H1 (cell line): ENCODE measurements around the gene RRP12. TPM values are rescaled to one million over a fixed set of nuclear protein-coding genes. Genes with fewer than 3 reads are reported as not detected.

ENCODE experiments used
- HDAC6 ChIP-seq: IDR thresholded peaks from one replicate; pipeline ENCODE4 v1.7.1; 2012; ENCODE audit warnings: low read depth, mild to moderate bottlenecking, inconsistent platforms, low read length, moderate library complexity
- POU5F1 ChIP-seq: IDR thresholded peaks from 2 replicates; pipeline ENCODE4 v1.6.1; 2011; ENCODE audit warnings: low read depth, mild to moderate bottlenecking, low read length, moderate library complexity
- SRF ChIP-seq: IDR thresholded peaks from 2 replicates; pipeline ENCODE4 v1.6.1; 2011; ENCODE audit warnings: mild to moderate bottlenecking, low read depth, low read length, moderate library complexity
- YY1 ChIP-seq: IDR thresholded peaks from 2 replicates; pipeline ENCODE4 v1.6.1; 2011; ENCODE audit warnings: low read depth, mild to moderate bottlenecking, low read length
- polyA plus RNA-seq, 7 experiments: library from polyadenylated mRNA; depleted of rRNA in 3 of 7; stranded (reverse) in 5 of 7; unstranded in 2 of 7; fragments of >200 nt in 5 of 7; fragments of 200-250 nt in 2 of 7; gene quantifications; 1 replicate in 5 of 7; 2 replicates in 1 of 7; 4 replicates in 1 of 7; pipeline versions ENCODE4 v1.2.1 to v1.2.3, GENCODE V29; 2011 to 2013; ENCODE audit warnings: missing spikeins in 2 of 7, mixed read lengths in 2 of 7
- total RNA-seq: library from RNA; stranded (reverse); fragmentation: NEBNext Ultra II Directional; extraction: Animal tissue kit (Norgen Biotek cat#: 25700); gene quantifications from 2 replicates; pipeline ENCODE4 v1.2.1, GENCODE V29; 2021
- TF ChIP-seq, protein P1 (sequence below): fragments of 300-600 bp; sonication (generic); IDR thresholded peaks from 2 replicates; pipeline ENCODE4 v1.7.1; 2012; ENCODE audit warnings: low read length, moderate library complexity, mild to moderate bottlenecking, inconsistent platforms; ENCODE audit not compliant: insufficient replicate concordance

Gene RRP12
- total and polyA plus RNA-seq, 2 of the 8 experiments (the other 6 are each of a cell fraction or from before 2014, with no cell fraction given) = 21.0 to 65.8 TPM

DNA sequence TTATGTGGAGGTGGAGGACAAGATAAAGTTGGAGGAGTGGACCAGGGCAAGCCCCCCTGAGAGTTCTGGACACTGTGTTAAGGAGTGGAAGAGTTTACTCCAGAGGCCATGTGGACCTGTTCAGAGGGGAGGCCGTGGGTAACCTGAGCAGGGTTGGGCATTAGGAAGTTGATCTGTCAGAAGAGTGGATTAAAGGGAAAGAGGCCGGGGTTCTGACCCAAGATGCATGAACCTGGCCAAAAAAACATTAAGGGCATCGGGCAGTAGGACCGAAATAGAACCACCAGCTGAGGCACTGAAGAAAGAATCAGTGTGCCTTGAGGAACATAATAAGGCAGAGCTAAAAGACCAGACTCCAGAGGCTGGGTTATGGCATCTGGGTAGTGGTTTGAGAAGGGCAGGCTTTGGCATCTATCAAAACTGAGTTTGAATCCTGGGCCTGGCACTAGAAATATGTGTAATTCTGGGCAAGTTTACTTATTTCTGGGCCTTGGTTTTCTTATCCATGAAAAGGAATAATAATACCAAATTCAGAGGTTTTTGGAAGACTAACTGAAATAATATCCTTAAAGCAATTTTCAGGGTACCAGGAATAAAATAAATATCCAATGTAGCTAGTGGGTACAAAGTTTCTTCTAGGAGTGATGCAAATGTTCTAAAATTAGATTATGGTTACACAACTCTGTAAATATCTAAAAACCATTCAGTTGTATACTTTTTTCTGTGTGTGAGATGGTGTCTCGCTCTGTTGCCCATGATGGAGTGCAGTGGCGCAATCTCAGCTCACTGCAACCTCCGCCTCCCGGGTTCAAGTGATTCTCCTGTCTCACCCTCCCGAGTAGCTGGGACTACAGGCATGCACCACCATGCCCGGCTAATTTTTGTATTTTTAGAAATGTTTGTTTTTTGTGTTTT lies 93.0 kb downstream of the RRP12 start (continued):
- TF ChIP-seq, protein P1, sequence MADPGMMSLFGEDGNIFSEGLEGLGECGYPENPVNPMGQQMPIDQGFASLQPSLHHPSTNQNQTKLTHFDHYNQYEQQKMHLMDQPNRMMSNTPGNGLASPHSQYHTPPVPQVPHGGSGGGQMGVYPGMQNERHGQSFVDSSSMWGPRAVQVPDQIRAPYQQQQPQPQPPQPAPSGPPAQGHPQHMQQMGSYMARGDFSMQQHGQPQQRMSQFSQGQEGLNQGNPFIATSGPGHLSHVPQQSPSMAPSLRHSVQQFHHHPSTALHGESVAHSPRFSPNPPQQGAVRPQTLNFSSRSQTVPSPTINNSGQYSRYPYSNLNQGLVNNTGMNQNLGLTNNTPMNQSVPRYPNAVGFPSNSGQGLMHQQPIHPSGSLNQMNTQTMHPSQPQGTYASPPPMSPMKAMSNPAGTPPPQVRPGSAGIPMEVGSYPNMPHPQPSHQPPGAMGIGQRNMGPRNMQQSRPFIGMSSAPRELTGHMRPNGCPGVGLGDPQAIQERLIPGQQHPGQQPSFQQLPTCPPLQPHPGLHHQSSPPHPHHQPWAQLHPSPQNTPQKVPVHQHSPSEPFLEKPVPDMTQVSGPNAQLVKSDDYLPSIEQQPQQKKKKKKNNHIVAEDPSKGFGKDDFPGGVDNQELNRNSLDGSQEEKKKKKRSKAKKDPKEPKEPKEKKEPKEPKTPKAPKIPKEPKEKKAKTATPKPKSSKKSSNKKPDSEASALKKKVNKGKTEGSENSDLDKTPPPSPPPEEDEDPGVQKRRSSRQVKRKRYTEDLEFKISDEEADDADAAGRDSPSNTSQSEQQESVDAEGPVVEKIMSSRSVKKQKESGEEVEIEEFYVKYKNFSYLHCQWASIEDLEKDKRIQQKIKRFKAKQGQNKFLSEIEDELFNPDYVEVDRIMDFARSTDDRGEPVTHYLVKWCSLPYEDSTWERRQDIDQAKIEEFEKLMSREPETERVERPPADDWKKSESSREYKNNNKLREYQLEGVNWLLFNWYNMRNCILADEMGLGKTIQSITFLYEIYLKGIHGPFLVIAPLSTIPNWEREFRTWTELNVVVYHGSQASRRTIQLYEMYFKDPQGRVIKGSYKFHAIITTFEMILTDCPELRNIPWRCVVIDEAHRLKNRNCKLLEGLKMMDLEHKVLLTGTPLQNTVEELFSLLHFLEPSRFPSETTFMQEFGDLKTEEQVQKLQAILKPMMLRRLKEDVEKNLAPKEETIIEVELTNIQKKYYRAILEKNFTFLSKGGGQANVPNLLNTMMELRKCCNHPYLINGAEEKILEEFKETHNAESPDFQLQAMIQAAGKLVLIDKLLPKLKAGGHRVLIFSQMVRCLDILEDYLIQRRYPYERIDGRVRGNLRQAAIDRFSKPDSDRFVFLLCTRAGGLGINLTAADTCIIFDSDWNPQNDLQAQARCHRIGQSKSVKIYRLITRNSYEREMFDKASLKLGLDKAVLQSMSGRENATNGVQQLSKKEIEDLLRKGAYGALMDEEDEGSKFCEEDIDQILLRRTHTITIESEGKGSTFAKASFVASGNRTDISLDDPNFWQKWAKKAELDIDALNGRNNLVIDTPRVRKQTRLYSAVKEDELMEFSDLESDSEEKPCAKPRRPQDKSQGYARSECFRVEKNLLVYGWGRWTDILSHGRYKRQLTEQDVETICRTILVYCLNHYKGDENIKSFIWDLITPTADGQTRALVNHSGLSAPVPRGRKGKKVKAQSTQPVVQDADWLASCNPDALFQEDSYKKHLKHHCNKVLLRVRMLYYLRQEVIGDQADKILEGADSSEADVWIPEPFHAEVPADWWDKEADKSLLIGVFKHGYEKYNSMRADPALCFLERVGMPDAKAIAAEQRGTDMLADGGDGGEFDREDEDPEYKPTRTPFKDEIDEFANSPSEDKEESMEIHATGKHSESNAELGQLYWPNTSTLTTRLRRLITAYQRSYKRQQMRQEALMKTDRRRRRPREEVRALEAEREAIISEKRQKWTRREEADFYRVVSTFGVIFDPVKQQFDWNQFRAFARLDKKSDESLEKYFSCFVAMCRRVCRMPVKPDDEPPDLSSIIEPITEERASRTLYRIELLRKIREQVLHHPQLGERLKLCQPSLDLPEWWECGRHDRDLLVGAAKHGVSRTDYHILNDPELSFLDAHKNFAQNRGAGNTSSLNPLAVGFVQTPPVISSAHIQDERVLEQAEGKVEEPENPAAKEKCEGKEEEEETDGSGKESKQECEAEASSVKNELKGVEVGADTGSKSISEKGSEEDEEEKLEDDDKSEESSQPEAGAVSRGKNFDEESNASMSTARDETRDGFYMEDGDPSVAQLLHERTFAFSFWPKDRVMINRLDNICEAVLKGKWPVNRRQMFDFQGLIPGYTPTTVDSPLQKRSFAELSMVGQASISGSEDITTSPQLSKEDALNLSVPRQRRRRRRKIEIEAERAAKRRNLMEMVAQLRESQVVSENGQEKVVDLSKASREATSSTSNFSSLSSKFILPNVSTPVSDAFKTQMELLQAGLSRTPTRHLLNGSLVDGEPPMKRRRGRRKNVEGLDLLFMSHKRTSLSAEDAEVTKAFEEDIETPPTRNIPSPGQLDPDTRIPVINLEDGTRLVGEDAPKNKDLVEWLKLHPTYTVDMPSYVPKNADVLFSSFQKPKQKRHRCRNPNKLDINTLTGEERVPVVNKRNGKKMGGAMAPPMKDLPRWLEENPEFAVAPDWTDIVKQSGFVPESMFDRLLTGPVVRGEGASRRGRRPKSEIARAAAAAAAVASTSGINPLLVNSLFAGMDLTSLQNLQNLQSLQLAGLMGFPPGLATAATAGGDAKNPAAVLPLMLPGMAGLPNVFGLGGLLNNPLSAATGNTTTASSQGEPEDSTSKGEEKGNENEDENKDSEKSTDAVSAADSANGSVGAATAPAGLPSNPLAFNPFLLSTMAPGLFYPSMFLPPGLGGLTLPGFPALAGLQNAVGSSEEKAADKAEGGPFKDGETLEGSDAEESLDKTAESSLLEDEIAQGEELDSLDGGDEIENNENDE = no peak
- TF ChIP-seq POU5F1 (no peak), HDAC6 (no peak), SRF (no peak), YY1 (no peak)
- TF ChIP-seq, all 59 proteins: peak for 0
